HL-60 (cell line): ENCODE results near the gene AVPR2.

Experiments
- DNase-seq, 2 experiments: peaks; one replicate each; pipeline ENCODE4 v3.0.0-alpha.2; 2010 to 2020; ENCODE audit warnings: low read depth in 1 of 2, low spot score in 1 of 2
- H3K27ac ChIP-seq: fragments of 250-450 bp; sonication (Bioruptor Pico); replicated peaks from 2 replicates; pipeline ENCODE4 v1.5.1; 2020; ENCODE audit warnings: mild to moderate bottlenecking, moderate library complexity
- H3K27me3 ChIP-seq: fragments of 250-450 bp; sonication (Bioruptor Pico); 2 replicates; pipeline ENCODE4 v1.5.1; 2021; ENCODE audit warnings: mild to moderate bottlenecking, moderate library complexity; ENCODE audit not compliant: insufficient read depth, poor library complexity, severe bottlenecking
- H3K4me3 ChIP-seq: replicated peaks from 2 replicates; pipeline ENCODE4 v1.5.1; 2011; ENCODE audit warnings: mild to moderate bottlenecking, control low read depth, low read length; ENCODE audit not compliant: insufficient read depth
- CTCF ChIP-seq: IDR thresholded peaks from one replicate; pipeline ENCODE4 v1.5.1; 2011; ENCODE audit warnings: low read length, control low read depth, inconsistent platforms; ENCODE audit not compliant: insufficient read depth
- GABPA ChIP-seq: IDR thresholded peaks from 2 replicates; pipeline ENCODE4 v1.6.1; 2012; ENCODE audit warnings: low read depth
- POLR2AphosphoS5 ChIP-seq: IDR thresholded peaks from 2 replicates; pipeline ENCODE4 v1.6.1; 2012; ENCODE audit warnings: low read depth
- REST ChIP-seq: IDR thresholded peaks from 2 replicates; pipeline ENCODE4 v1.6.1; 2012; ENCODE audit warnings: low read depth; ENCODE audit not compliant: insufficient replicate concordance
- SPI1 ChIP-seq: IDR thresholded peaks from 2 replicates; pipeline ENCODE4 v1.6.1; 2012; ENCODE audit warnings: low read depth, mild to moderate bottlenecking, borderline replicate concordance

The AVPR2 gene

GRCh38 chrX:153867139-153867538, 37.3 kb upstream of the AVPR2 start:
- TF ChIP-seq POLR2AphosphoS5: no peak
- TF ChIP-seq SPI1: no peak
- TF ChIP-seq GABPA: no peak
- TF ChIP-seq CTCF: no peak
- TF ChIP-seq REST: no peak
- Histone ChIP-seq H3K27ac (no peak overlapping the region), H3K27me3 (no peaks in the 10 kb centered on the region), H3K4me3 (no peak overlapping the region)
- DNase-seq: no peak

GRCh38 chrX:153867671-153868070, 36.8 kb upstream of the AVPR2 start:
- TF ChIP-seq CTCF: no peak
- no peak for TF ChIP-seq SPI1
- no peak for TF ChIP-seq POLR2AphosphoS5
- TF ChIP-seq GABPA: no peak
- no peak for TF ChIP-seq REST
- H3K4me3 ChIP-seq: no peak overlapping the region
- no peaks in the 10 kb centered on the region for H3K27me3 ChIP-seq
- no peak for DNase-seq
- H3K27ac ChIP-seq: no peak overlapping the region

- no peak for DNase-seq
- Histone ChIP-seq H3K27ac (no peak overlapping the region), H3K27me3 (peaks cover 2% of the 10 kb centered on the region), H3K4me3 (no peak overlapping the region)
- no peak for TF ChIP-seq CTCF
- TF ChIP-seq GABPA: no peak
- no peak for TF ChIP-seq REST
- no peak for TF ChIP-seq SPI1
- no peak for TF ChIP-seq POLR2AphosphoS5
Observed at GRCh38 chrX:153868576-153869472, 35.6 kb upstream of the AVPR2 start.
